ENCODE data around the gene CCDC191. TPM values are rescaled to one million over a fixed set of nuclear protein-coding genes. Genes with fewer than 3 reads are reported as not detected.

The CCDC191 gene
- total RNA-seq, 1 donor from 2014 or later: 4.9 TPM

- Mint-ChIP-seq H3K9me3 (no peaks in the 10 kb centered on the region), H3K27me3 (ENCODE audit: insufficient read depth, low read depth) (no peaks in the 10 kb centered on the region), H3K4me3 (no peak overlapping the region), H3K36me3 (no peaks in the 10 kb centered on the region), H3K27ac (no peak overlapping the region), H3K4me1 (no peaks in the 10 kb centered on the region)
- DNase-seq (ENCODE audit: low spot score): no peak
- Histone ChIP-seq H3K4me1 (no peaks in the 10 kb centered on the region), H3K9ac (no peak overlapping the region), H3K27ac (no peak overlapping the region), H3K9me3 (ENCODE audit: low read depth) (no peaks in the 10 kb centered on the region), H3K36me3 (no peaks in the 10 kb centered on the region), H2AFZ (replicated peaks) (no peak overlapping the region), H3K79me2 (ENCODE audit: low read depth) (no peaks in the 10 kb centered on the region), H3K4me2 (no peak overlapping the region), H4K20me1 (ENCODE audit: low read depth) (no peaks in the 10 kb centered on the region), H3F3A (ENCODE audit: low read depth) (no peaks in the 10 kb centered on the region), H3K27me3 (no peaks in the 10 kb centered on the region), H3K4me3 (no peak overlapping the region)
- no peak for TF ChIP-seq CTCF (IDR thresholded peaks at IDR 0.05)
- TF ChIP-seq EZH2phosphoT487 (IDR thresholded peaks at IDR 0.05): no peak
- no peak for TF ChIP-seq EZH2 (IDR thresholded peaks at IDR 0.05)
Measured at GRCh38 chr3:113914646-113915045, 141.7 kb downstream of the CCDC191 start.

Other genes with a start within 250 kb of the CCDC191 start
- gene GRAMD1C, start 217.7 kb downstream of the CCDC191 start, total RNA-seq (ENCODE audit: low replicate concordance): 10.7 and 12.2 TPM in 2 replicates
- gene ZDHHC23, start 108.5 kb downstream of the CCDC191 start, total RNA-seq (ENCODE audit: low replicate concordance): 1.7 and 2.4 TPM in 2 replicates
- 28.2 and 32.1 TPM in 2 replicates for gene QTRT2, start 211 bp upstream of the CCDC191 start, total RNA-seq (ENCODE audit: low replicate concordance)
- gene DRD3, start 122.5 kb upstream of the CCDC191 start, total RNA-seq (ENCODE audit: low replicate concordance): not detected in 2 replicates
- gene ZNF80, start 181.1 kb upstream of the CCDC191 start, total RNA-seq (ENCODE audit: low replicate concordance): not detected in 2 replicates
- not detected in 2 replicates for gene TIGIT, start 237.5 kb upstream of the CCDC191 start, total RNA-seq (ENCODE audit: low replicate concordance)

All from neural progenitor cell (in vitro differentiated cells).